K562 (cell line): ENCODE results near the gene MCAM.

Source experiments
- CREB1 ChIP-seq, 2 experiments: sonication (generic) in 1 of 2; formaldehyde crosslinking in 1 of 2; IDR thresholded peaks; 2 replicates each; pipeline versions ENCODE4 v1.6.1 to v1.8.0; 2012 to 2022; ENCODE audit warnings: inconsistent platforms in 1 of 2, mild to moderate bottlenecking in 1 of 2, missing genetic modification reagents in 1 of 2, moderate library complexity in 1 of 2
- CXXC5 ChIP-seq: fragments of 250-450 bp; sonication (Bioruptor Pico); IDR thresholded peaks from 2 replicates; pipeline ENCODE4 v1.8.0; 2022; ENCODE audit warnings: inconsistent platforms, mild to moderate bottlenecking, moderate library complexity
- PHF21A ChIP-seq: fragments of 450-650 bp; IDR thresholded peaks from 2 replicates; pipeline ENCODE4 v1.6.1; 2017; ENCODE audit warnings: low read depth, borderline replicate concordance
- RCOR1 ChIP-seq, 2 experiments: IDR thresholded peaks; 2 replicates each; pipeline ENCODE4 v1.6.1; 2012; ENCODE audit warnings: low read depth in 2 of 2, low read length in 2 of 2, borderline replicate concordance in 1 of 2, improper control_type of control experiment in 1 of 2
- ZC3H11A ChIP-seq: IDR thresholded peaks from 2 replicates; pipeline ENCODE4 v1.6.1; 2012; ENCODE audit warnings: low read depth, low read length, improper control_type of control experiment
- TF ChIP-seq, protein P1 (sequence below), 3 experiments: IDR thresholded peaks in 2 of 3; conservative IDR thresholded peaks in 1 of 3; 2 replicates each; pipeline ENCODE4 v1.5.1; 2011 to 2012; ENCODE audit warnings: low read length in 3 of 3, mild to moderate bottlenecking in 3 of 3, control low read depth in 2 of 3, improper control_type of control experiment in 1 of 3, inconsistent platforms in 1 of 3, low read depth in 1 of 3, mixed read lengths in 1 of 3, moderate library complexity in 1 of 3; ENCODE audit not compliant: insufficient read depth in 2 of 3

DNA sequence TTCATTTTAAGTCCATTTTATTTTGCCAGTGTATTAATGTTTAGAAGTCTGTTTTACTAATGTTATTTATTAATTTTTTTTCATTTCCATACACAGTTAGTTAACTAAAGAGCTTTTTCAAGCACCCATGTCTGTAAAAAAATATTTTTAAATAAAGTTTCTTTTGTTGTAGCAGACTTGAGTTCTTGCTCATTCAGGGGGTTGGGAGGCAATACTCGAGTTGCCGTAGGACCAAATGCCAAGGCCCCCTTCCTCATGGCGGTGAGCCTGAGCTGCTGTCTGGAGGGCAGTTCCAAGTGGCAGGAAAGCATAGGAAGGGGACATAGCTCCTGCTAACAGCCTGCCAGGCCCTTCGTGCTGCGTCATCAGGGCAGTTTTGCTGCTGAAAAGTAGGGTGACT lies 9.0 kb downstream of the MCAM start:
- TF ChIP-seq CREB1 (IDR thresholded peaks at IDR 0.05) (no peak), CREB1 (CRISPR knock-in tag; IDR thresholded peaks at IDR 0.05) (no peak), CXXC5 (no peak), ZC3H11A (no peak), RCOR1 (IDR thresholded peaks at IDR 0.05; ENCODE audit: borderline replicate concordance in 1 of 2, low read depth in 2 of 2, low read length in 2 of 2) (no peak), PHF21A (no peak)
- TF ChIP-seq, protein P1, sequence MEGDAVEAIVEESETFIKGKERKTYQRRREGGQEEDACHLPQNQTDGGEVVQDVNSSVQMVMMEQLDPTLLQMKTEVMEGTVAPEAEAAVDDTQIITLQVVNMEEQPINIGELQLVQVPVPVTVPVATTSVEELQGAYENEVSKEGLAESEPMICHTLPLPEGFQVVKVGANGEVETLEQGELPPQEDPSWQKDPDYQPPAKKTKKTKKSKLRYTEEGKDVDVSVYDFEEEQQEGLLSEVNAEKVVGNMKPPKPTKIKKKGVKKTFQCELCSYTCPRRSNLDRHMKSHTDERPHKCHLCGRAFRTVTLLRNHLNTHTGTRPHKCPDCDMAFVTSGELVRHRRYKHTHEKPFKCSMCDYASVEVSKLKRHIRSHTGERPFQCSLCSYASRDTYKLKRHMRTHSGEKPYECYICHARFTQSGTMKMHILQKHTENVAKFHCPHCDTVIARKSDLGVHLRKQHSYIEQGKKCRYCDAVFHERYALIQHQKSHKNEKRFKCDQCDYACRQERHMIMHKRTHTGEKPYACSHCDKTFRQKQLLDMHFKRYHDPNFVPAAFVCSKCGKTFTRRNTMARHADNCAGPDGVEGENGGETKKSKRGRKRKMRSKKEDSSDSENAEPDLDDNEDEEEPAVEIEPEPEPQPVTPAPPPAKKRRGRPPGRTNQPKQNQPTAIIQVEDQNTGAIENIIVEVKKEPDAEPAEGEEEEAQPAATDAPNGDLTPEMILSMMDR (IDR thresholded peaks at IDR 0.05 in 2 of 3, conservative IDR thresholded peaks at IDR 0.05 in 1 of 3; ENCODE audit: insufficient read depth in 2 of 3, low read depth in 1 of 3, low read length in 3 of 3) = no peak
